Activated CD4-positive, CD25-positive, alpha-beta regulatory T cell treated with anti-CD3 and anti-CD28 coated beads, Interleukin-2, amount 50 U/mL, for 24 hours (primary cell): ENCODE data around the gene KRTAP19-2.
"Not testable (repeated sequence)": the region's sequence is repeated elsewhere in the genome, so short reads cannot be mapped to it uniquely, and the experiment has no call there.

ENCODE experiments used
- ATAC-seq, 2 donors: fragments of 150-1000 bp; cut with Tn5 transposase; one replicate each; pipeline ENCODE4 v1.10.0; 2021; ENCODE audit warnings: mild to moderate bottlenecking in 1 of 2, moderate library complexity in 1 of 2

The KRTAP19-2 gene, protein sequence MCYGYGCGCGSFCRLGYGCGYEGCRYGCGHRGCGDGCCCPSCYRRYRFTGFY

DNA sequence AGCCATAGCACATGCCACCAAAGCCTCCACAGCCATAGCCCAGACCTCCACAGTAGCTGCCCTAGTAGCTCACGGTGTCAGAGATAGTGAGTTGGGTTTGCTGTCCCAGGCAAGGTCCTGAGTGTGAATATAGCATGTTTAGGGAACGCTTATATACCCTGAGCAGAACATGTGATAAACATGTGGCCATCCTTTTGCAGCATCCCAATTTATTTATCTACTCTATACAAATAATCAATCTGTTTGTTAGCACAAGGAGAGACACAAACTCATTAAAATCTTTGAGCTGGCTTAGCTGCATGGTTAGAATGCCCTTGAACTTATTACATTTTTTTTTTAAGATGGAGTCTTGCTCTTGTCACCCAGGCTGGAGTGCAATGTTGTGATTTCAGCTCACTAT, at the start of gene KRTAP19-2:
Gene KRTAP19-2 (minus strand): TSS at position 101 of the 400 bp plus-strand sequence. CDS start 88 bp downstream, at position 13.
- no peak for ATAC-seq

DNA sequence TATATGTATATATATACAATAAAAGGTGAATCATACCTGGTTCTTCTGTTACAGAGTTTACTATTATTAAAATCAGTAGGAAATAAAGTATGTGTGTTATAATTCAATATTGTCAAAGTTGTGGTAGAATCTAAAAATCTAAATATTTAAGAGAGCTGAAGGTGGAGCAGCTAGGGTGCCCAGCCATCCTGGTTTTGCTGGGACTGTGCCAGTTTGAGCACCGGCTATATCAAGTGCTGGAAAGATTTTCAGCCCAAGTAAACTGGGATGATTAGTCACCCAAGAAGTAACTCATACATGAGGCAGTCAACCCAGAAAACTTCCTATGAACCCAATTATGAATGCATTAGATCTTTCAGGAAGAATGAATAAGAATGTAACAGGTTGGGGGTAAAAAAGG, 31.6 kb upstream of the KRTAP19-2 start:
- no peak for ATAC-seq

DNA sequence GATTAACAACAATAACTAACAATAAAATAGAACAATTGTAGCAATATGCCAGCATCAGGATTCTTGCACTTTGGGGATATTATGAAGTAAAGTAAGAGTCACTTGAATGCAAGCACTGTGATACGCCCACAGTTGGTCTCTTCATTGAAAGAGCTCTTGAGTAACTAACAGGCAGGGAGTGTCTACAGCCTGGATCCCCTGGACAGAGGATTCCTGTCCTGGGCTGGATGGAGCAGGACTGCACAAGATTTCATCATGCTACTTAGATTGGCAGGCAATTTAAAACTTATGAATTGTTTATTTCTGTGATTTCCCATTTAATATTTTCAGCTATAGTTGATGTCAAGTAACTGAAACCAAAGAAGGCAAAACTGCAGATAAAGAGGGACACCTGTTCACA, 28.4 kb upstream of the KRTAP19-2 start:
- ATAC-seq: no peak

DNA sequence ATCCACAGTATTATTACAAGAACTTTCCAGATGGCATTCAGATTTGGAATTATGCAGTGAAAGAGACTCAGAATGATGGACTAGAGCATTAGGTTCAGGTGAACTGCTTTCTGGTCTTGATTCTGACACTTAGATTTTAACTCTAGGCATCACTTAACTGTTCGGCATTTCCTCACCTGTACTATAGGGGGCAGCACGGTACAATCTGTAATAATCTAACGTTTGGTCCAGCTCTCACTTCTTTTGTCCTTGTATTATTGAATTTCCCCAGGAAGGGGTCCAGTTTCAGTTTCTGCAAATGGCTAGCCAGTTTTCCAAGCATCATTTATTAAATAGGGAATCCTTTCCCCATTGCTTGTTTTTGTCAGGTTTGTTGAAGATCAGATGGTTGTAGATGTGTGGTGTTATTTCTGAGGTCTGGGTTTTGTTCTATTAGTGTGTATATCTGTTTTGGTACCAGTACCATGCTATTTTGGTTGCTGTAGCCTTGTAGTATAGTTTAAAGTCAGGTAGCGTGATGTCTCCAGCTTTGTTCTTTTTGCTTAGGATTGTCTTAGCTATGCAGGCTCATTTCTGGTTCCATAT, 18.5 kb upstream of the KRTAP19-2 start:
- not testable (repeated sequence) for ATAC-seq

DNA sequence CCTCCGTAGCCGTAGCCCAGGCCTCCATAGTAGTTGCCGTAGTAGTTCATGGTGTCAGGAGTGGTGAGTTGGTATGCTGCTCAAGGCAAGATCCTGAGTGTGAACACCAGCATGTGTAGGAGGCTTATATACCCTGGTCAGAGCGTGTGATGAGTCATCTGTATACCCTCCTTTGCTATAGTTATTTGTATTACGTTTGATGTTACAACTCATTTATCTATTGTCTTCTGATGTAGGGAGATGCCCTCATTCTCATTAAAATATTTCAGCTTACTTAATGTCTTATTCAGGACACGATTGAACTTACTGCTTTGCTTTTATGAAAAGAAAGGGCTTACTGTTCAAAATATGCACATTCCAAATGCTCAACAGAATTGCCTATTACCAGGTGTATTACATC, 14.8 kb upstream of the KRTAP19-2 start, which contains the start of gene KRTAP19-5:
Gene KRTAP19-5 (minus strand): TSS at position 101 of the 400 bp plus-strand sequence. CDS start 51 bp downstream, at position 50.
- ATAC-seq: no peak

DNA sequence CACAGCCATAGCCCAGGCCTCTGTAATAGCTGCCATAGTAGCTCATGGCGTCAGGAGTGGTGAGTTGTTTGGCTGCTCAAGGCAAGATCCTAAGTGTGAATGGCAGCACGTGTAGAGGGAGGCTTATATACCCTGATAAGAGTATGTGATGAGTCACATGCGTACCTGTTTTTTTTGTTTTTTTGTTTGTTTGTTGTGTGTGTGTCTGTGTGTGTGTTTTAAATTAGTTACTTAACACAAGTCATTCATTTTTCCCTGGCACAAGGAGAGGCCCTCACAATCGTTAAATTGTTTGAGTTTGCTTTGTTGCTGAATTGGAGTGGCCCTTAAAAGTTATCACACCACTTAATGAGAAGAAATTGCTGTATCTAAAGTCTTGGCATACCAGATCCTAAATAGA, 9.8 kb upstream of the KRTAP19-2 start, which contains the start of gene KRTAP19-4:
Gene KRTAP19-4 (minus strand): TSS at position 101 of the 400 bp plus-strand sequence. CDS start 55 bp downstream, at position 46.
- no peak for ATAC-seq

DNA sequence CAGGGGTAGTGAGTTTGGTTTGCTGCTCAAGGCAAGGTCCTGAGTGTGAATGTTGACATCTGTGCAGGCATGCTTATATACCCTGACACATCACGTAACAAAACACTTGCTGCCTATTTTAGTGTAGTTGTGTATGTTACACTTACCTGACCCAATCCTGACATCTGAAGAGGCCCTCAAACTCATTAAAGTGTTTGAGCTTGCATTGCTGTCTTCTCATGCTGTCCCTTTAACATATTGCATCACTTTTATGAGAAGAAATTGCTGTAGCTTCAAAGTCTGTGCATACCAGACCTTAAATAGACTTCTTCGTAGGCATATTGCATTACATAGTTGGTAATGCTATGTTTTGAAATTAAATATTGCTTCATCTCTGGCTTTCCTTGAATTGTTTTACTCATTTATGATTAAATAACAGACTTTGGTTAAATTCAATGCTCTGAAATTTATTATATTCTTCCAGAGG, 4.8 kb upstream of the KRTAP19-2 start, which contains the start of gene KRTAP19-3:
Gene KRTAP19-3 (minus strand): TSS at position 51 of the 466 bp plus-strand sequence. CDS start 56 bp downstream, outside the sequence.
- no peak for ATAC-seq

DNA sequence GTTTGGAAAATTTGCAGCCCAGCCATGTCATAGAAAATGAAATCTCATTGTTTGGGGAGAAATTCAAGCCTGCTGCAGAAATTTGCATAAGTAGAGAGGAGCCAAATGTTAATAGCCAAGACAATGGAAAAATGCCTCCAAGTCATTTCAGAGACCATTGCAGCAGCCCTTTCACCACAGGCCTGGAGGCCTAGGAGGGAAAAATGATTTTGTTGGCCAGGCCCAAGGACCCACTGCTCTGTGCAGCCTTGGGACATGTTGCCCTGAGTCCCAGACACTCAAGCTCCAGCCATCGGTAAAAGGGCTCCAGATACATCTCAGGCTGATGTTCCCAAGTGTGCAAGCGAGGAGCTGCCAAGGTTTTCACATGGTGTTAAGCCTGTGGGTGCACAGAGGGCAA, 1.1 kb downstream of the KRTAP19-2 start:
- ATAC-seq: no peak

DNA sequence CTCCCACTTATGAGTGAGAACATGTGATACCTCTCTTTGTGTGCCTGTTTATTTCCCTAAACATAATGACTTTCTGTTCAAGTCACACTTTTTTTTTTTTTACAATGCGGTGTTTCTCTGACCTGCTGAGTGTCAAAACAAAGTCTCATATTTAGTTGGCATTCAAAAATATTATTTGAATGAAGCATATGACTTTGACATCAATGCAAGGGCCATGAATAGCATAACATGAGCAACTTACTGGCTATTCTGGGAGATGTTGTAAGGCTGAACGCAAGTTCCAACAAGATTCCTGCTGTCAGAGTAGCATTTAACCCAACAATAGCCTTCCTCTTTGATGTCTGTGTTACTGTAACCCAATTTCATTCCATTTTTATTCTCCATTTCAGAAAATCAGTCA, 5.1 kb downstream of the KRTAP19-2 start:
- ATAC-seq: no peak

DNA sequence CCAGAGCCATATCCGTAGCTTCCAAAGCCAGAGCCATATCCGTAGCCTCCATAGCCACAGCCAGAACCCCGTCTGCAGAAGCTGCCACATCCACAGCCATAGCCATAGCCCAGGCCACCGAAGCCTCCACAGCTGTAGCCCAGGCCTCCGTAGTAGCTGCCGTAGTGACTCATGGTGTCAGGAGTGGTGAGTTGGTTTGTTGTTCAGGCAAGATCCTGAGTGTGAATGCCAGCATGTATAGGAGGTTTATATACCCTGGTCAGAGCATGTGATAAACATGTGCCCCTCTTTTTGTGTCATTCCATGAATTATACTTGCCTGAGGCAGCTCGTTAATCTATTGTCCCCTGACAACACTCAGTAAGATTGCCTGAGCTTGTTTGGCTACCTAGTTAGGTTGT, 7.1 kb downstream of the KRTAP19-2 start, which contains the start of gene KRTAP19-1:
Gene KRTAP19-1 (minus strand): TSS at position 223 of the 400 bp plus-strand sequence. CDS start 50 bp downstream, at position 173.
- no peak for ATAC-seq

DNA sequence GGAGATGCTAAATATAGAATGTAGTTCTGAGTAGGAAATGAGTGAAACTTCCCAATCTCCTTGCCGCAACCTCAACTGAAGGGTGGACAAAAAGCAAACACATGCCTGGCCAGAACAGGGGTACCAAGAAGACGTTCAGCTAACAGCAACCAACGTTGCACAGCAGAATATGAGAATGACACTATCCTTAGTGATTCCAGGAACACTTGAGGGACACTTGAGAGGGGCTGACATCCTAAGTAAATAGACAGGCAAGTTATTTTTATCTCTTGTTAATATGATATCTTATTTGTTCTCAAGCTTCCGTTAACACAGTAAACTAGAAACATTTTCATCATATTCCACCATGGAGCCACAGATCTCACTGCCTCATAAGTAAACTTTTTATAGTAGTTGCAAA, 8.0 kb downstream of the KRTAP19-2 start:
- ATAC-seq: no peak

DNA sequence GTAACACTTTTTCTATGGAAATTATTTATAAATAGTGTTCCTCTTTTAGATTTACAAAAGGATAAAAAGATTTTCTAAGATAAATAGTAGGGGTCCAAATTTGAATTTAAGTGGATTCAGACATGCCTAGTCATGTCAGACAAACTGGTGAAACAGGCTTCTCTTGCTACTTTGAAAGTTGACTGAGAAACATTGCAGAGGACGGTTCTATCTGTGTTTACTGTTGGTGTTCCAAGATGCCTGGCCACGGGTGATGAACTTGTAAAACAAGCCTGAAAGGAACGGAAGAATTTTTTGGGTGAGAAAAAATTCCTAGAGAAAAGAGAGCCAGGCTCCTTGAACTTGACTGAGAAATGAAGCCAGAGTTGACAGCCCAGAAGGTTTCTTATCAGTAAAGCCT, 9.2 kb downstream of the KRTAP19-2 start:
- ATAC-seq: no peak

DNA sequence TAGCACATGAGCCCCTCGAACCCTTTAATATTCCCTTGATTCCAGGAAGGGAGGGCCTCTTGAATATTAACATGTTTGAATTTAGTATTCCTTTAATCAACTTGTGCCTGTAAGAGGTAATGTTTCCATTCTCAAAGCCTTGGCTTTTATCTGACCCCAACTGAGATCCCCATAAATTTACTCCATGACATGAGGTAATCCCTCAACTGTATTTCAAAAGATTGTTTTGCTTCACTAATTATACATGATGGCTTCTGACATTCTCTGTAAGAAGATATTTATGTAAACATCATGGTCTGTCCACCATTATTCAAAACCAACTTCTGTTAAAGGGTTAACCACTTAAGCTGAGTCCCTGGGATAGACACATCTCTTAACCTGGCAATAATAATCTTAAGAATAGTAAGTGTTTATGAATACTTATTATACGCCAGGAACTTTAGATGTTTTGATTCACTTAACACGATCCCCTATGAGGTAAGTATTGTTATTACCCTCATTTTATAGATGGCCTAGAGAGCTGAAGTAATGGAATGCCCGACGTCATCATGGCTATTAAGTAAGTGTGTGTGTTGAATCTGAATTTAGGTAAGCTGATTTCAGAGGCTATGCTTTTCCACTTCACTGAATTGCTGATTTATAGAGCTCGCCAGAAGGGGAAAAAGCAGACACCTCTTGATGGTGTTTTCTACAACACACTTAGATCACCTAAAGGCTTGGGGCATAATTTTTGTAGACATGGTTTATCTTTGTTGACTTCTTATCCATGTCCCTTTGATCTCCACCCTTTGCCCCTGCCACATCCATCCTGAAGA, 18.1 kb downstream of the KRTAP19-2 start:
- no peak for ATAC-seq

DNA sequence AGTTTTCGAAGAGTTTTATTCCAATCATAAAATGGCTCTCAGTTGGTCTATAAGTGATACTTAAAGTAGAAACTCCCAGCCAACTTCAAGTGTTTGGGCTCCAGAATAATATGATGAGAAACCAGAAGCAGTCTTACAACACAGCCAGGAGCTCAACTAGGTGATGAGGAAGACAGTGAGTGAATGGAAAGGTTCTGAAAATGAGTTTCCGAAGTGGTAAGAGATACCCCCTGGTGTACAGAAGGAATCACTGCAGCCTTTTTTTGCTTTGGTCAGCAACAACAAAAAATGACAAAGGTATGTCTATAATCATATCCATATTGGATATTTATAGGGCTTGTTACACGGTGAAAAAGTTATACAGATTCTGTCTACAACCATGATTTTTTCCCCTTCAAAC, 23.5 kb downstream of the KRTAP19-2 start:
- no peak for ATAC-seq

DNA sequence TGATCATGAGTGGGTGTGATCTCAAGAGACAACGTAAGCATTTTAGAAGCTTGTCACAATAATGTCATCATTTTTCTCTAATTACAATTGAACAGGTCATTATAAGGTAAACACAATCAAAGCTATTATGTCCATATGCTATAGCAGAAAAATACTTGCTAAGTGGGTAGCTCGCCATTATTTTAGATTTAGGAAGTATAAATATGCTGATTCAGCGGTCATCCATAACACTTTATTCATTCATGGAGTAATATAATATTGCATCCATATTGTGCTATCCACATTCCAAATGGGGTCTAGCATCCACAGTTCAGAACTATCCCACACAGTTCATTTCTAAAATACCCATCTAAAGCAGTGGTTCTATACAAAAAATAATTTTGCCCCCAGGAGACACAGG, 38.7 kb downstream of the KRTAP19-2 start:
- ATAC-seq: no peak

DNA sequence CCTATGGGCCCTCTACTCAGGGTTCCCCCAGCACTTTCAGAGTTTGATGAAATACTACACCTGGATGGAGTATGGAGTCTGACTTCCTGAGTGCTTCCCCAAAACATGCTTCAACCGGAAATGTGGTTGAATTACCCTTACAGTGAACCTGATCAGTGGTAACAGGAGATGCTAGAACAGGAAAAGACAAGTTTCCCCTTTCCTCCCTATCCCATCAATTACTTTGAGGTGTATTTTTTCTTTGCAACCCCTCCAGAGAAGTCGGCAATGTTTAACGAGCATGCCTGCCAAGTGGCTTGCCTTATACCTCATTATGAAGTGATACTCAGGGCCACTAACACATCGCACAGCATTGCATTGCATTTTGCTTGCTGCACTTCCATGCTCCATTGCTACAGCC, 40.2 kb downstream of the KRTAP19-2 start:
- no peak for ATAC-seq

DNA sequence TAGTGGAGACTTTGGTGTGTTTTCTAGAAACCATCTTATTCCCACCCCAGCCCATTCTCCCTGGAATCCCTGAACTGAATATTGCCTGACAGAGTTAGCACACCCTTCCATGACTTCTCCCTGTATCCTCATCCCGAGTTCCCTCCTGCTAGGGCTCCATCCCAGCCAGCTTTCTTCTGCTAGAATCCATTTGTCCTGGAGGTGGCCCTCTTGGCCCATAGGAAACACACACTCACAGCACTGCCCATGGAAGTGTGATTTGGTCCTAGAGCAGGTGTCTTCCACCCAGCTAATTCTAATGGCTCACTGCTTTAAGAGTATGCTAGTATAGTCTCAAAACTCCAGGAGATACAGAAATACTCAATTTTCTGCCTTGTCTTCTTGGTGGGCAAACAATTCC, 43.0 kb downstream of the KRTAP19-2 start:
- ATAC-seq: no peak

DNA sequence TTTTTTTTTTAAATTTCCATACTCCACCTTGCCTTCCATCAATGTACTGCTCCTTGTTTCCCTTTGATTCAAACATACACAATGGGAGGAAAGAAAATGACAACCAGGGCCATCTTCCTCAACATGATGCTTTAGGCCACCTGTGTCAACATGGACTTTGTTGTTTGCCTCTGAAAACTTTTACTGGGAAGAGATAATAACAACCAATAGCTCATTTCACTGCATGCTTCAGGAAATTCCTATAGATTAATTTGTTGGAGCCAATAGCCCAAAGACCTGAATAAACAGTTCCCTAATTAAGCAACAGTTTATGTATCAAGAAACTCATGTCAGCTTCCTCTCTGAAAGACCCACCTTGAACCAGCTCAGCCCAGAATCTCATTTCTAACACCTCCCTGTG, 44.0 kb downstream of the KRTAP19-2 start:
- ATAC-seq: no peak

DNA sequence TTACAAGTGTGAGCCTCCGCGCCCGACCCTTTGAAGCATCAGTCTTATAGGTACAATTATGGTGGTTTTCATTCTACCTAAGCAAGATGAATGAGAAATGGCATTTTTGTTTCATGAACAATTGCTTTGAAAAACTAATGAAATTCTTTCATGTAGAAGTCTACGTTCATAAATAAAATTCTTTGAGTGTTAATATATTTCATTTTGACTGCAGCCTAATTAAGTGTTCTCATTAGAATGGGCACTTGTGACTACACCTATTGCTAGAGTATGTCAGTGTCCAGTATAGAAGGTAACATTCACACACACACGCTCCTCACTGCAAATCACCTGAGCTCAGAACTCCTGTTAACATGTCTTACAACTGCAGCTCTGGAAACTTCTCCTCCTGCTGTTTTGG, 47.3 kb downstream of the KRTAP19-2 start, which contains the start of gene KRTAP15-1:
Gene KRTAP15-1 (plus strand): TSS at position 301 of the 400 bp plus-strand sequence. CDS start 53 bp downstream, at position 354.
- no peak for ATAC-seq
